Measurements from ENCODE around the gene HAND1.

HAND1 gene

GRCh38 chr5:154478224-154478565, at the start of gene HAND1:
HAND1 (minus strand) TSS chr5:154478227; CDS start chr5:154478008, 219 bp downstream.
- no peak for DNase-seq

- DNase-seq: no peak
Observed at GRCh38 chr5:154526231-154527226, 48.5 kb upstream of the HAND1 start.

GRCh38 chr5:154524859-154525258, 46.8 kb upstream of the HAND1 start:
- DNase-seq: no peak

GRCh38 chr5:154524181-154524580, 46.2 kb upstream of the HAND1 start:
- no peak for DNase-seq

GRCh38 chr5:154523709-154524108, 45.7 kb upstream of the HAND1 start:
- no peak for DNase-seq

GRCh38 chr5:154523104-154523503, 45.1 kb upstream of the HAND1 start:
- DNase-seq: no peak

- DNase-seq: no peak
Observed at GRCh38 chr5:154522284-154522683, 44.3 kb upstream of the HAND1 start.

- DNase-seq: no peak
Observed at GRCh38 chr5:154521756-154522155, 43.7 kb upstream of the HAND1 start.

- DNase-seq: no peak
Observed at GRCh38 chr5:154520861-154521453, 42.9 kb upstream of the HAND1 start.

- no peak for DNase-seq
Observed at GRCh38 chr5:154519359-154519758, 41.3 kb upstream of the HAND1 start.

GRCh38 chr5:154518438-154518867, 40.4 kb upstream of the HAND1 start:
- no peak for DNase-seq

- DNase-seq: no peak
Observed at GRCh38 chr5:154517810-154518437, 39.9 kb upstream of the HAND1 start.

- no peak for DNase-seq
Observed at GRCh38 chr5:154517181-154517580, 39.2 kb upstream of the HAND1 start.

- DNase-seq: no peak
Observed at GRCh38 chr5:154516475-154516874, 38.4 kb upstream of the HAND1 start.

GRCh38 chr5:154515488-154515887, 37.5 kb upstream of the HAND1 start:
- peak; percentile 60 for DNase-seq

- peak; percentile 49 for DNase-seq
Observed at GRCh38 chr5:154514331-154514730, 36.3 kb upstream of the HAND1 start.

GRCh38 chr5:154513669-154514084, 35.6 kb upstream of the HAND1 start:
- peak; percentile 40 for DNase-seq

- no peak for DNase-seq
Observed at GRCh38 chr5:154511984-154512383, 34.0 kb upstream of the HAND1 start.

GRCh38 chr5:154509784-154510555, 31.9 kb upstream of the HAND1 start:
- DNase-seq: no peak

GRCh38 chr5:154508114-154508513, 30.1 kb upstream of the HAND1 start:
- no peak for DNase-seq

- DNase-seq: no peak
Observed at GRCh38 chr5:154506716-154507080, 28.7 kb upstream of the HAND1 start.

GRCh38 chr5:154506049-154506715, 28.2 kb upstream of the HAND1 start:
- DNase-seq: no peak
